LNCaP clone FGC (cell line): ENCODE results near the gene LBHD1.
A peak's percentile ranks its signal among the peaks of the same experiment; 100 is the strongest.

ENCODE experiments used
- DNase-seq: peaks from one replicate; pipeline ENCODE4 v3.0.0-alpha.2; 2011; ENCODE audit warnings: low read depth
- H3K4me3 ChIP-seq: 2 replicates; pipeline ENCODE4 v1.5.1; 2011; ENCODE audit warnings: mild to moderate bottlenecking, low read depth, low read length, control low read depth
- TF ChIP-seq, protein P1 (sequence below): IDR thresholded peaks from 2 replicates; pipeline ENCODE4 v1.5.1; 2012; ENCODE audit warnings: mild to moderate bottlenecking; ENCODE audit not compliant: control insufficient read depth, insufficient read depth; ENCODE audit errors: extremely low read depth

LBHD1 gene

DNA sequence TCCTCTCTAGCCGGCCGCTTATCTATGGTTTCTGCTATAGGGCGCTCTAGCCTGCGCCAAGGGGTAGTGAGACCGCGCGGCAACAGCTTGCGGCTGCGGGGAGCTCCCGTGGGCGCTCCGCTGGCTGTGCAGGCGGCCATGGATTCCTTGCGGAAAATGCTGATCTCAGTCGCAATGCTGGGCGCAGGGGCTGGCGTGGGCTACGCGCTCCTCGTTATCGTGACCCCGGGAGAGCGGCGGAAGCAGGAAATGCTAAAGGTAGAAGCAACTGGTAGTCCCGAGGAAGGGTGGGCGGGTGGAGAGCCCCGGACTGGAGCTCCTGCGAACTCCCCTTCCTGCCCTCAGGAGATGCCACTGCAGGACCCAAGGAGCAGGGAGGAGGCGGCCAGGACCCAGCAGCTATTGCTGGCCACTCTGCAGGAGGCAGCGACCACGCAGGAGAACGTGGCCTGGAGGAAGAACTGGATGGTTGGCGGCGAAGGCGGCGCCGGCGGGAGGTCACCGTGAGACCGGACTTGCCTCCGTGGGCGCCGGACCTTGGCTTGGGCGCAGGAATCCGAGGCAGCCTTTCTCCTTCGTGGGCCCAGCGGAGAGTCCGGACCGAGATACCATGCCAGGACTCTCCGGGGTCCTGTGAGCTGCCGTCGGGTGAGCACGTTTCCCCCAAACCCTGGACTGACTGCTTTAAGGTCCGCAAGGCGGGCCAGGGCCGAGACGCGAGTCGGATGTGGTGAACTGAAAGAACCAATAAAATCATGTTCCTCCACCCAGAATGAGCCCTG is at the start of gene LBHD1, which contains the start of gene UQCC3:
TSS of gene LBHD1 (minus strand) at position 660 of the 782 bp plus-strand sequence. CDS start 2,236 bp downstream, outside the sequence.
TSS of gene UQCC3 (plus strand) at position 66 of the 782 bp plus-strand sequence. CDS start at position 139, 73 bp downstream.
- peak within 1 kb of the TSS; percentile 89 for H3K4me3 ChIP-seq
- TF ChIP-seq, protein P1, sequence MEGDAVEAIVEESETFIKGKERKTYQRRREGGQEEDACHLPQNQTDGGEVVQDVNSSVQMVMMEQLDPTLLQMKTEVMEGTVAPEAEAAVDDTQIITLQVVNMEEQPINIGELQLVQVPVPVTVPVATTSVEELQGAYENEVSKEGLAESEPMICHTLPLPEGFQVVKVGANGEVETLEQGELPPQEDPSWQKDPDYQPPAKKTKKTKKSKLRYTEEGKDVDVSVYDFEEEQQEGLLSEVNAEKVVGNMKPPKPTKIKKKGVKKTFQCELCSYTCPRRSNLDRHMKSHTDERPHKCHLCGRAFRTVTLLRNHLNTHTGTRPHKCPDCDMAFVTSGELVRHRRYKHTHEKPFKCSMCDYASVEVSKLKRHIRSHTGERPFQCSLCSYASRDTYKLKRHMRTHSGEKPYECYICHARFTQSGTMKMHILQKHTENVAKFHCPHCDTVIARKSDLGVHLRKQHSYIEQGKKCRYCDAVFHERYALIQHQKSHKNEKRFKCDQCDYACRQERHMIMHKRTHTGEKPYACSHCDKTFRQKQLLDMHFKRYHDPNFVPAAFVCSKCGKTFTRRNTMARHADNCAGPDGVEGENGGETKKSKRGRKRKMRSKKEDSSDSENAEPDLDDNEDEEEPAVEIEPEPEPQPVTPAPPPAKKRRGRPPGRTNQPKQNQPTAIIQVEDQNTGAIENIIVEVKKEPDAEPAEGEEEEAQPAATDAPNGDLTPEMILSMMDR, result no peak
- DNase-seq, result no peak

DNA sequence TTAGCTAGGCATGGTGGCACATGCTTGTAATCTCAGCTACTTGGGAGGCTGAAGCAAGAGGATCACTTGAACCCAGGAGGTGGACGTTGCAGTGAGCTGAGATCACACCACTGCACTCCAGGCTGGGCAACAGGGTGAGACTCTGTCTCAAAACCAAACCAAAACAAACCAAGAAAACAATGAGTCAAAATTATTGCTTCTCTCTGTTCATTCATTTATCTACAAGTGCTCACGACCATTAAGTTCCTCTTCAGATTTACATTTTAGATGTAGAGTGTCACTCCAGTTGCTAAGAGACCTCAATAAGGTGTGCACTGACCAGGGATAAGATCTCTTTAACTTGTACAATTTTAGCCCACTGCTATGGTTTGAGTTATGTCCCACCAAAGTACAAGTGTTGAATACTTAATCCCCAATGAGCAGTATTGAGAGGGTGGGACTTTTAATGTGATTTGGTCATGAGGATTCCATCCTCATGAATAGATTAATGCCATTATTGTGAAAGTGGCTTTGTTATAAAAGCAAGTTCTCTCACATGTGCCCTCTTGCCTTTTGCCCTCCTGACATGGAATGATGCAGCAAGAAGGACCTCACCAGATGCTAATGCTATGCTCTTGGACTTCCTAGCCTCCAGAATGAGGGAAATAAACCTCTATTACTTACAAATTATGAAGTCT is 47.4 kb upstream of the LBHD1 start:
- no peak for DNase-seq
- TF ChIP-seq, protein P1, result no peak
- H3K4me3 ChIP-seq, result no peak overlapping the region

DNA sequence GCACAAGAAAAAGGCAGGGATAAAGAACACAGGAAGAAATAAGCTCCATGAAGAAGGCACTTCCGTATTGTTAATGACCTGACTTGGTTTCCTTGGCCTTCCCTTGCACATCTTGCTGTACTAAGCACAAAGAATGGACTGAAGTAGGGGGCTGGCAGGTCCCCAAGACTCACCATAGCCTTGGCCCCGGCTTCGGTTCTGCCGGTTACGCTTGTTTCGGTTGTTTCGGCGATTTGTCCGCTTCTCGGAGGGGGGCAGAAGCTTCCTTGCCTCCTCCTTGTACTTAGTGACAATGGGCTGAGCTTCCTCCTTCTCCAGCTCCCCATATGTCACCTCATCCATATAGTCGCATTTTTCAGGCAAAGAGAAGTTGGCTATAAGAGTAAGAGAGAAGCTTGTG is 44.7 kb upstream of the LBHD1 start:
- DNase-seq, result no peak
- TF ChIP-seq, protein P1, result no peak
- H3K4me3 ChIP-seq, result no peak overlapping the region

DNA sequence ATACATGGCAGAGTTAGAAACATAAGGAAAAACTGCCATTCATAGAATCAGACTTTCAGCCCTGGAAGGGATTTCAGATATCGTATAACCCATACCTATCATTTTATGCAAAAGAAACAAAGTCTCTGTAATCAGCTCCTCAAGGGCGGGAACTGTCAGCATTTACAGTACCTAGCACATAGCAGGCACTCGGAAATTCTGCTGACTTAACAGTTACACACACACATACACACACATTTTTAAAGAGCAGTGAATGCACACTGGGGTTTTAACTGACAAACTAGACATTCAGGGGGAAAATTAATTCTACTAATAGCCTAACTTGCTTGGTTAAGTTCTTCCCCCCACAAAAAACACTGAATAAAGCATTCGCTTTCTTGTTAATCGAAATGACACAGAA is 44.1 kb upstream of the LBHD1 start:
- H3K4me3 ChIP-seq, result no peak overlapping the region
- TF ChIP-seq, protein P1, result no peak
- no peak for DNase-seq

DNA sequence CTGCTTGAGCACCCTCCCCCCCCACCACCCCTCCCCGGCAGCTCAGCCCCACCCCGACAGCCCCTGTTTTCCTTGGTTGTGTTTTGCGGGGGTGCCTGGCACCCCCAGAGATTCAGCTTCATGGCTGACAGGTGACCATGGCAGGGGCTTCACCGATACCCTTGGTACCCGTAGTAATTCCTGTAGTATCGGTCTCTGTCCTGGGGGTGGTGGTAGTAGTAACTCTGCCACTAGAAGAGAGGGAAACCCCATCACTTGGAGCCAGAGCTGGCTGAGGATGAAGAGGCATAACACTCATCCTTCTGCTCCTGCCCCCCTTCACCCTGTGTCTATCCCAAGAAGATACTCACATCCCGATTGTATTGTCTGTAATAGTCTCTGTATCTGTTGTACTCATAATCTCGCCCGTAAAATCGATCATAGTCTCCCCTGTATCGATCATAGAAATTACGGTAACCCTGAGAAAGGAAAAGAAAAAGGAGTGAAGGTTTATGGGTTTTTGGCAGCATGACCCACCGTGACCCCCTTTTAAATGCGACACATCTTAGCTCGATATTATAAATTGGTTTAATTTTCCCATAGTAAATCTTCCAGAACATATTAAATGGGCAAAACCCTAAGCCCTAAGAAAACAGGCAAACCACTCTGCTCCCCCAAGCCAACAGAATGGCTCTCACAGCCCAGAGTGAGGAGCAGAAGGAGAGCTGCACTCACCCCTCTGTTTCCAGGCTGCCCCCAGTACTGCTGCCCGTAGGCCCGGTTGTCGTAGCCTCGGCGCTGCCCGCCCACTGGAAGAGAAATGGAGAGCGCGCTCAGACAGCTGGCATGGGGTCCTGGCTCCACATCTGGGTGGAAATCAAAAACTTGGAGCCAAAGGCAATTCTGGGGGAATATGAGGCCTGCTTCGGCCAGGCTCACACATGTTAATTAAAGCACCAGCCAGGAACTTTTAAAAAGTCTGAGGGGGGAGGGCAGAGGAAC is 43.4 kb upstream of the LBHD1 start:
- no peak overlapping the region for H3K4me3 ChIP-seq
- TF ChIP-seq, protein P1, result no peak
- no peak for DNase-seq

DNA sequence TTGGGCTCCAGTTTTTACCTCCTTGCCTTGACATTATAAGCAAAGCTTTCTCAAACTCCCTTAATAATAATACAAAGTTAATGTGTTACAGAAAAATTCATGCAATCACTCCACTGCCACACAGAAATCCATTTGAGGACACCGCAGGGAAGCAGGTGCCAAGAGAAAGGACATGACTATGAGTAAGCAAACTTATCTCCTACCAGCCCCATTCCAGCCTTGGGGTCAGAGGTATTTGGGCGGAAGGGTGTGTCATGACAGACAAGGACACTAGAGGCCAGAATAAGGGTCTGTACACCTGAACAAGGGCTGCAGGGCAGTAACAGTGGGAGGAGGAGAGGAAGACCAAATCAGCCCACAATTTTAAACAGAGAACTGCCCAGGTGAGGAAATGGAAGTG is 41.3 kb upstream of the LBHD1 start:
- TF ChIP-seq, protein P1, result no peak
- no peak for DNase-seq
- no peak overlapping the region for H3K4me3 ChIP-seq
